C4-2B (cell line): ENCODE measurements around the gene DYNC2LI1.

Experiments used
- ZFX ChIP-seq: fragments of 450-650 bp; IDR thresholded peaks from 2 replicates; pipeline ENCODE4 v1.6.1; 2017
- TF ChIP-seq, protein P1 (sequence below): fragments of 450-650 bp; conservative IDR thresholded peaks from 2 replicates; pipeline ENCODE4 v1.5.1; 2017; ENCODE audit warnings: mild to moderate bottlenecking

DNA sequence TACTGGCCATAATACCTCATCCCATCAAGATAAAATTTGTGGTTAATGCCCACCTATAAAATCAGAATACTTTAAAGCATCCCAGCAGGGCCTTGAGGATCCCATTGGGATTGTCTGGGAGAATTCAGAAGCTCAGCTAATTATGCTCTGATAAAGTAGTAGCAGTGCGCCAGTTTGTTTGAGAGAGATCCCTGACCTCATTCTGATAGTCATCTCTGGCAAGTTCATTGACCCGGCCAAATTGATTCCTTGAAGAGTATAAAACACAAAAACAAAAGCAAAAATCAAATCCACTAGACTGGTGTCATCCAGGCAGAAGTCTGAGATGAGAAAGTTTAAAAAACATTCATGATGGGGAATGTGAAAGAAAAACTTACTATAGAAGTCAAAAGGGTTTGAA, 50.7 kb downstream of the DYNC2LI1 start:
- TF ChIP-seq, protein P1, sequence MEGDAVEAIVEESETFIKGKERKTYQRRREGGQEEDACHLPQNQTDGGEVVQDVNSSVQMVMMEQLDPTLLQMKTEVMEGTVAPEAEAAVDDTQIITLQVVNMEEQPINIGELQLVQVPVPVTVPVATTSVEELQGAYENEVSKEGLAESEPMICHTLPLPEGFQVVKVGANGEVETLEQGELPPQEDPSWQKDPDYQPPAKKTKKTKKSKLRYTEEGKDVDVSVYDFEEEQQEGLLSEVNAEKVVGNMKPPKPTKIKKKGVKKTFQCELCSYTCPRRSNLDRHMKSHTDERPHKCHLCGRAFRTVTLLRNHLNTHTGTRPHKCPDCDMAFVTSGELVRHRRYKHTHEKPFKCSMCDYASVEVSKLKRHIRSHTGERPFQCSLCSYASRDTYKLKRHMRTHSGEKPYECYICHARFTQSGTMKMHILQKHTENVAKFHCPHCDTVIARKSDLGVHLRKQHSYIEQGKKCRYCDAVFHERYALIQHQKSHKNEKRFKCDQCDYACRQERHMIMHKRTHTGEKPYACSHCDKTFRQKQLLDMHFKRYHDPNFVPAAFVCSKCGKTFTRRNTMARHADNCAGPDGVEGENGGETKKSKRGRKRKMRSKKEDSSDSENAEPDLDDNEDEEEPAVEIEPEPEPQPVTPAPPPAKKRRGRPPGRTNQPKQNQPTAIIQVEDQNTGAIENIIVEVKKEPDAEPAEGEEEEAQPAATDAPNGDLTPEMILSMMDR: no peak
- no peak for TF ChIP-seq ZFX
